HepG2 (cell line): ENCODE results near the gene TARBP2. TPM values are rescaled to one million over a fixed set of nuclear protein-coding genes. Genes with fewer than 3 reads are reported as not detected.
A peak's percentile ranks its signal among the peaks of the same experiment; 100 is the strongest.

Experiments used
- AKAP8 ChIP-seq: sonication (generic); formaldehyde crosslinking; IDR thresholded peaks from 2 replicates; pipeline ENCODE4 v1.5.1; 2020; ENCODE audit warnings: mild to moderate bottlenecking, missing genetic modification reagents
- ARNT ChIP-seq: fragments of 450-650 bp; IDR thresholded peaks from 2 replicates; pipeline ENCODE4 v1.6.1; 2017
- ATF1 ChIP-seq: IDR thresholded peaks from 2 replicates; pipeline ENCODE4 v1.6.1; 2016; ENCODE audit warnings: mild to moderate bottlenecking, control low read depth
- CCDC6 ChIP-seq: sonication (generic); formaldehyde crosslinking; IDR thresholded peaks from 2 replicates; pipeline ENCODE4 v1.8.1; 2022; ENCODE audit warnings: mild to moderate bottlenecking, missing genetic modification reagents, moderate library complexity
- E2F1 ChIP-seq: sonication (generic); formaldehyde crosslinking; IDR thresholded peaks from 2 replicates; pipeline ENCODE4 v1.5.0; 2020; ENCODE audit warnings: missing genetic modification reagents
- HOXA3 ChIP-seq: sonication (generic); formaldehyde crosslinking; IDR thresholded peaks from 2 replicates; pipeline ENCODE4 v1.5.0; 2020; ENCODE audit warnings: missing genetic modification reagents
- KDM5B ChIP-seq: sonication (generic); formaldehyde crosslinking; IDR thresholded peaks from 2 replicates; pipeline ENCODE4 v1.4.0; 2020; ENCODE audit warnings: missing genetic modification reagents, mild to moderate bottlenecking, borderline replicate concordance
- MYPOP ChIP-seq: sonication (generic); formaldehyde crosslinking; IDR thresholded peaks from 2 replicates; pipeline ENCODE4 v1.8.1; 2023; ENCODE audit warnings: mild to moderate bottlenecking, moderate library complexity, missing genetic modification reagents
- NR1H2 ChIP-seq: sonication (generic); formaldehyde crosslinking; IDR thresholded peaks from 2 replicates; pipeline ENCODE4 v1.8.1; 2022; ENCODE audit warnings: low read depth, missing genetic modification reagents, borderline replicate concordance
- PAF1 ChIP-seq: IDR thresholded peaks from 2 replicates; pipeline ENCODE4 v1.6.1; 2016; ENCODE audit warnings: missing genetic modification reagents, missing compliant biosample characterization
- POLR2A ChIP-seq, 2 experiments: IDR thresholded peaks; 2 replicates each; pipeline ENCODE4 v1.6.1; 2011; ENCODE audit warnings: low read depth in 2 of 2, low read length in 2 of 2, mild to moderate bottlenecking in 1 of 2, moderate library complexity in 1 of 2; ENCODE audit not compliant: insufficient read depth in 1 of 2
- POLR2AphosphoS5 ChIP-seq: IDR thresholded peaks from 2 replicates; pipeline ENCODE4 v1.6.1; 2012; ENCODE audit warnings: low read depth, low read length
- RAD21 ChIP-seq: fragments of 450-650 bp; formaldehyde crosslinking; IDR thresholded peaks from 2 replicates; pipeline ENCODE4 v1.5.0; 2020; ENCODE audit warnings: mild to moderate bottlenecking
- SP2 ChIP-seq: sonication (generic); formaldehyde crosslinking; IDR thresholded peaks from 2 replicates; pipeline ENCODE4 v1.5.1; 2020; ENCODE audit warnings: mild to moderate bottlenecking, missing genetic modification reagents
- SSRP1 ChIP-seq: IDR thresholded peaks from 2 replicates; pipeline ENCODE4 v1.6.1; 2016; ENCODE audit warnings: control low read depth
- TAF15 ChIP-seq: fragments of 200-400 bp; formaldehyde crosslinking; IDR thresholded peaks from one replicate; pipeline ENCODE4 v1.6.1; 2018; ENCODE audit warnings: mild to moderate bottlenecking, low read depth, low read length; ENCODE audit not compliant: poor library complexity, severe bottlenecking
- ZBTB44 ChIP-seq: sonication (generic); formaldehyde crosslinking; IDR thresholded peaks from 2 replicates; pipeline ENCODE4 v1.4.0; 2020; ENCODE audit warnings: missing genetic modification reagents
- ZNF331 ChIP-seq: sonication (generic); formaldehyde crosslinking; IDR thresholded peaks from 2 replicates; pipeline ENCODE4 v1.4.0; 2020; ENCODE audit warnings: missing genetic modification reagents
- ZNF737 ChIP-seq: sonication (generic); formaldehyde crosslinking; IDR thresholded peaks from 2 replicates; pipeline ENCODE4 v1.5.0; 2020; ENCODE audit warnings: missing genetic modification reagents, mild to moderate bottlenecking, borderline replicate concordance
- polyA plus RNA-seq, 8 experiments: library from polyadenylated mRNA; depleted of rRNA in 3 of 8; stranded (reverse) in 7 of 8; unstranded in 1 of 8; fragments of >200 nt; fragmentation: Illumina TruSeq in 4 of 8; extraction: Trizol in 4 of 8; gene quantifications; 2 replicates each; pipeline versions ENCODE4 v1.2.1 to v1.2.3, GENCODE V29; 2011 to 2016; ENCODE audit warnings: low read depth in 4 of 8, missing spikeins in 1 of 8, mixed read lengths in 1 of 8; ENCODE audit not compliant: insufficient read depth in 1 of 8
- total RNA-seq, 5 experiments: library from RNA; depleted of rRNA; stranded (reverse); fragments of >200 nt; fragmentation: Illumina TruSeq; extraction: Trizol; gene quantifications; 2 replicates each; pipeline ENCODE4 v1.2.3, GENCODE V29; 2016; ENCODE audit warnings: low read depth in 1 of 5

Gene TARBP2
- total and polyA plus RNA-seq, 2 of the 13 experiments (the other 11 are each of a cell fraction or from before 2014, with no cell fraction given): 47.0 to 55.5 TPM

- TF ChIP-seq CCDC6 (CRISPR knock-in tag) (no peak), HOXA3 (CRISPR knock-in tag) (no peak), ARNT (no peak), ZNF737 (CRISPR knock-in tag) (no peak), SP2 (CRISPR knock-in tag) (no peak), SSRP1 (peak; percentile 93), ZNF331 (CRISPR knock-in tag) (no peak), TAF15 (no peak), KDM5B (CRISPR knock-in tag) (0 out of 2 replicates have a peak, but pooled peaks have one; percentile 21), AKAP8 (CRISPR knock-in tag) (peak; percentile 11; the same call in 1 of the 2 replicates), NR1H2 (CRISPR knock-in tag) (no peak), ATF1 (CRISPR knock-in tag) (no peak), E2F1 (no peak), PAF1 (CRISPR knock-in tag) (peak; percentile 53; the same call in 1 of the 2 replicates), POLR2A (IDR thresholded peaks at IDR 0.05; ENCODE audit: insufficient read depth in 1 of 2, low read depth in 2 of 2, low read length in 2 of 2) (peak in 1 of 2 experiments; percentile 65; a peak in 2 of 4 replicates), POLR2AphosphoS5 (peak; percentile 56; the same call in 1 of the 2 replicates), RAD21 (CRISPR knock-in tag) (0 out of 2 replicates have a peak, but pooled peaks have one; percentile 12), MYPOP (CRISPR knock-in tag) (no peak), ZBTB44 (CRISPR knock-in tag) (no peak)
- TF ChIP-seq, all 625 proteins: peak for 12
Observed at GRCh38 chr12:53483225-53483978, 17.7 kb upstream of the TARBP2 start (continued).
